ENCODE measurements around the gene MTARC1.

GRCh38 chr1:220796530-220796929 is 9.8 kb downstream of the MTARC1 start:
- TF ChIP-seq EZH2 (IDR thresholded peaks at IDR 0.05), result no peak
- no peak for TF ChIP-seq POLR2AphosphoS5 (IDR thresholded peaks at IDR 0.05; ENCODE audit: borderline replicate concordance, low read depth, low read length)
- no peak for TF ChIP-seq FOXP2 (optimal IDR thresholded peaks at IDR 0.05; ENCODE audit: control extremely low read depth, extremely low read length, insufficient read depth)

All from SK-N-MC (cell line).